ENCODE data around the gene C16orf78. TPM values are rescaled to one million over a fixed set of nuclear protein-coding genes. Genes with fewer than 3 reads are reported as not detected.

Gene C16orf78
- total and polyA plus RNA-seq, 2 donors (not counting 1 experiment from before 2014, with no cell fraction given), result not detected

GRCh38 chr16:49341706-49342105 is 31.9 kb upstream of the C16orf78 start:
- Mint-ChIP-seq H3K27me3 (peaks cover 28% of the 10 kb centered on the region), H3K27ac (no peak overlapping the region), H3K4me1 (no peaks in the 10 kb centered on the region), H3K4me3 (no peak overlapping the region), H3K9me3 (ENCODE audit: insufficient read depth) (no peaks in the 10 kb centered on the region)
- H3K4me3 ChIP-seq (ENCODE audit: control extremely low read depth in 1 of 5, extremely low read depth in 1 of 5, insufficient read depth in 1 of 5, low read depth in 2 of 5, low read length in 4 of 5), result no peak overlapping the region
- H3K9me3 ChIP-seq (ENCODE audit: control extremely low read depth in 1 of 3, control insufficient read depth in 2 of 3, insufficient read depth in 1 of 3, low read length in 2 of 3), result no peaks in the 10 kb centered on the region
- no peak overlapping the region for H3K27ac ChIP-seq (ENCODE audit: low read length in 2 of 2)
- WGBS (ENCODE audit: insufficient coverage), result 100% methylated on average over 3 of the region's 4 CpGs
- H3K4me2 ChIP-seq (replicated peaks; ENCODE audit: low read depth, low read length, poor library complexity, severe bottlenecking), result no peak overlapping the region
- ATAC-seq (ENCODE audit: low read depth), result no peak
- H4K20me1 ChIP-seq (ENCODE audit: control insufficient read depth, insufficient read depth, low read length, poor library complexity, severe bottlenecking), result no peaks in the 10 kb centered on the region
- no peak for DNase-seq
- intact Hi-C loops (cut with micrococcal nuclease), result no loop called here
- no peaks in the 10 kb centered on the region for H3K4me1 ChIP-seq (ENCODE audit: control insufficient read depth in 2 of 2, insufficient read depth in 2 of 2, low read length in 2 of 2)
- no peak overlapping the region for H2AFZ ChIP-seq (ENCODE audit: insufficient read depth, low read depth, low read length, poor library complexity, severe bottlenecking)
- H3K27me3 ChIP-seq (replicated peaks in 1 of 4; ENCODE audit: control extremely low read depth in 1 of 4, control insufficient read depth in 3 of 4, insufficient read depth in 4 of 4, low read length in 3 of 4), result peaks cover 0 to 7% (median 0%) of the 10 kb centered on the region in 4 experiments
- H3K36me3 ChIP-seq (replicated peaks in 1 of 2; ENCODE audit: control extremely low read depth in 1 of 2, control insufficient read depth in 1 of 2, extremely low read depth in 1 of 2, insufficient read depth in 2 of 2, low read length in 1 of 2), result no peaks in the 10 kb centered on the region
- ChIA-PET POLR2A (no interaction called here), CTCF (no interaction called here)
- no peaks in the 10 kb centered on the region for H3K79me2 ChIP-seq (ENCODE audit: control insufficient read depth, insufficient read depth, low read length)
- H3K9ac ChIP-seq (ENCODE audit: low read length), result no peak overlapping the region
- TF ChIP-seq EZH2 (IDR thresholded peaks at IDR 0.05; ENCODE audit: borderline replicate concordance, insufficient read depth, low read depth, low read length, poor library complexity, severe bottlenecking), result no peak

- H3K4me1 Mint-ChIP-seq, result no peaks in the 10 kb centered on the region
- CTCF ChIA-PET, result no interaction called here
- no peak overlapping the region for H2AFZ ChIP-seq (ENCODE audit: insufficient read depth, low read depth, low read length, poor library complexity, severe bottlenecking)
- intact Hi-C loops (cut with micrococcal nuclease), result no loop called here
- peaks cover 27% of the 10 kb centered on the region for H3K27me3 Mint-ChIP-seq
- H3K4me3 Mint-ChIP-seq, result no peak overlapping the region
- no peaks in the 10 kb centered on the region for H3K36me3 ChIP-seq (replicated peaks in 1 of 2; ENCODE audit: control extremely low read depth in 1 of 2, control insufficient read depth in 1 of 2, extremely low read depth in 1 of 2, insufficient read depth in 2 of 2, low read length in 1 of 2)
- no peak overlapping the region for H3K4me3 ChIP-seq (ENCODE audit: control extremely low read depth in 1 of 5, extremely low read depth in 1 of 5, insufficient read depth in 1 of 5, low read depth in 2 of 5, low read length in 4 of 5)
- TF ChIP-seq CTCF (IDR thresholded peaks at IDR 0.05) (no peak), EZH2 (IDR thresholded peaks at IDR 0.05; ENCODE audit: borderline replicate concordance, insufficient read depth, low read depth, low read length, poor library complexity, severe bottlenecking) (no peak)
- no peak overlapping the region for H3K9ac ChIP-seq (ENCODE audit: low read length)
- H3K4me1 ChIP-seq (ENCODE audit: control insufficient read depth in 2 of 2, insufficient read depth in 2 of 2, low read length in 2 of 2), result no peaks in the 10 kb centered on the region
- H3K4me2 ChIP-seq (replicated peaks; ENCODE audit: low read depth, low read length, poor library complexity, severe bottlenecking), result no peak overlapping the region
- no peaks in the 10 kb centered on the region for H3K9me3 ChIP-seq (ENCODE audit: control extremely low read depth in 1 of 3, control insufficient read depth in 2 of 3, insufficient read depth in 1 of 3, low read length in 2 of 3)
- DNase-seq (no peak), ATAC-seq (ENCODE audit: low read depth) (no peak)
- 52% methylated on average over 5 of the region's 8 CpGs for WGBS (ENCODE audit: insufficient coverage)
- H4K20me1 ChIP-seq (ENCODE audit: control insufficient read depth, insufficient read depth, low read length, poor library complexity, severe bottlenecking), result no peaks in the 10 kb centered on the region
- no peaks in the 10 kb centered on the region for H3K79me2 ChIP-seq (ENCODE audit: control insufficient read depth, insufficient read depth, low read length)
- no peak overlapping the region for H3K27ac Mint-ChIP-seq
- POLR2A ChIA-PET, result no interaction called here
- no peak overlapping the region for H3K27ac ChIP-seq (ENCODE audit: low read length in 2 of 2)
- peaks cover 0 to 7% (median 0%) of the 10 kb centered on the region in 4 experiments for H3K27me3 ChIP-seq (replicated peaks in 1 of 4; ENCODE audit: control extremely low read depth in 1 of 4, control insufficient read depth in 3 of 4, insufficient read depth in 4 of 4, low read length in 3 of 4)
- H3K9me3 Mint-ChIP-seq (ENCODE audit: insufficient read depth), result no peaks in the 10 kb centered on the region
These were observed 31.0 kb upstream of the C16orf78 start for GRCh38 chr16:49342336-49343265.

Measured in B cell (primary cell).